WTC11 (cell line): Measurements from ENCODE around the gene MARCKS. TPM values are rescaled to one million over a fixed set of nuclear protein-coding genes. Genes with fewer than 3 reads are reported as not detected.
A peak's percentile ranks its signal among the peaks of the same experiment; 100 is the strongest.

Source experiments
- ATAC-seq: fragments of 200-7000 bp; cut with Tn5 transposase; 2 replicates; pipeline ENCODE4 v1.10.0; 2021; ENCODE audit warnings: mild to moderate bottlenecking, moderate library complexity
- CTCF ChIA-PET: fragments of 300-600 bp; sonication (Branson Sonifier 250); formaldehyde crosslinking; loops from one replicate; lab custom pipeline; 2021; ENCODE audit warnings: antibody characterized with exemption; lab: Charles Lee
- POLR2A ChIA-PET: fragments of 350-600 bp; sonication (Branson Sonifier 250); formaldehyde crosslinking; loops from one replicate; lab custom pipeline; 2021; ENCODE audit warnings: antibody characterized with exemption; lab: Charles Lee
- DNase-seq: peaks from one replicate; pipeline ENCODE4 v3.0.0; 2021; ENCODE audit warnings: low spot score
- H3K27ac Mint-ChIP-seq: 2 replicates; pipeline ENCODE4 v1.8.0; 2021; ENCODE audit warnings: mixed read lengths
- H3K27me3 Mint-ChIP-seq: 2 replicates; pipeline ENCODE4 v1.8.0; 2021; ENCODE audit warnings: low read depth, mild to moderate bottlenecking, moderate library complexity, mixed read lengths
- H3K36me3 Mint-ChIP-seq: 2 replicates; pipeline ENCODE4 v1.8.0; 2021; ENCODE audit warnings: mixed read lengths
- H3K4me1 Mint-ChIP-seq: 2 replicates; pipeline ENCODE4 v1.8.0; 2022; ENCODE audit warnings: mixed read lengths
- H3K4me3 Mint-ChIP-seq: 2 replicates; pipeline ENCODE4 v1.8.0; 2021; ENCODE audit warnings: mild to moderate bottlenecking, moderate library complexity, mixed read lengths
- H3K9me3 Mint-ChIP-seq: 2 replicates; pipeline ENCODE4 v1.8.0; 2021; ENCODE audit warnings: mixed read lengths
- E2F1 ChIP-seq: sonication (generic); formaldehyde crosslinking; IDR thresholded peaks from 2 replicates; pipeline ENCODE4 v1.8.0; 2022; ENCODE audit warnings: mild to moderate bottlenecking, missing genetic modification reagents
- ETV6 ChIP-seq: sonication (generic); formaldehyde crosslinking; IDR thresholded peaks from 2 replicates; pipeline ENCODE4 v1.8.1; 2022; ENCODE audit warnings: mild to moderate bottlenecking, missing genetic modification reagents
- FOXP1 ChIP-seq: sonication (generic); formaldehyde crosslinking; IDR thresholded peaks from 2 replicates; pipeline ENCODE4 v1.8.0; 2022; ENCODE audit warnings: missing genetic modification reagents, mild to moderate bottlenecking, moderate library complexity, borderline replicate concordance
- IRF2 ChIP-seq: sonication (generic); formaldehyde crosslinking; IDR thresholded peaks from 2 replicates; pipeline ENCODE4 v1.8.0; 2022; ENCODE audit warnings: low read depth, missing genetic modification reagents, borderline replicate concordance
- MYBL2 ChIP-seq: sonication (generic); formaldehyde crosslinking; IDR thresholded peaks from 2 replicates; pipeline ENCODE4 v1.8.1; 2023; ENCODE audit warnings: mild to moderate bottlenecking, moderate library complexity, missing genetic modification reagents
- NR2C2 ChIP-seq: sonication (generic); formaldehyde crosslinking; IDR thresholded peaks from 2 replicates; pipeline ENCODE4 v1.8.0; 2022; ENCODE audit warnings: mild to moderate bottlenecking, missing genetic modification reagents
- TP53 ChIP-seq: sonication (generic); formaldehyde crosslinking; IDR thresholded peaks from 2 replicates; pipeline ENCODE4 v1.8.1; 2023; ENCODE audit warnings: mild to moderate bottlenecking, missing genetic modification reagents
- total RNA-seq: library from RNA; stranded (reverse); gene quantifications from 3 replicates; pipeline ENCODE4 v1.2.3, GENCODE V29; 2021
- TF ChIP-seq, protein P1 (sequence below): sonication (generic); formaldehyde crosslinking; IDR thresholded peaks from 2 replicates; pipeline ENCODE4 v1.8.0; 2023; ENCODE audit warnings: missing genetic modification reagents, mild to moderate bottlenecking, borderline replicate concordance
- TF ChIP-seq, protein P2 (sequence below): fragments of 250-450 bp; sonication (Bioruptor Pico); IDR thresholded peaks from 2 replicates; pipeline ENCODE4 v1.8.0; 2021; ENCODE audit warnings: mild to moderate bottlenecking
- TF ChIP-seq, protein P3 (sequence below): fragments of 200-600 bp; IDR thresholded peaks from 2 replicates; pipeline ENCODE4 v1.8.0; 2022; ENCODE audit warnings: antibody characterized with exemption

Gene MARCKS
- total RNA-seq, 1 experiment from 2014 or later, result 95.1 TPM

DNA sequence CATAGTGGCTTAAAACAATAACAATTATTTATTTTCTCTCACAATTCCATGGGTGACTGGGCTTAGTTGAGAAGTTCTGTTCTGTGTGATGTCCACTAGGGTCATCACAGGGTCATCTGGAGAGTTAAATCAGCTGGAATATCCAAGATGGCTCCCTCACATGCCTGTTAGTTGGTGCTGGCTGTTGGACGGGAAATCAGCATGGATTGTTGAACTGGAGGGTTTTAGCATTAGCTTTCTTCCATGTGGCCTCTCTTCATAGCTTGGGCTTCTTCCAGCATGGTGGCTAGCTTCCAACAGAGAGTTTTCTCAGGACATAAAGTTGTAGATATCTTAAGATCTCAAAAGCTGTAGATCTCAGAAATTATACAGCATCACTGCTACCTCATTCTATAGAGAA lies 19.6 kb downstream of the MARCKS start (continued):
- TF ChIP-seq, protein P1, sequence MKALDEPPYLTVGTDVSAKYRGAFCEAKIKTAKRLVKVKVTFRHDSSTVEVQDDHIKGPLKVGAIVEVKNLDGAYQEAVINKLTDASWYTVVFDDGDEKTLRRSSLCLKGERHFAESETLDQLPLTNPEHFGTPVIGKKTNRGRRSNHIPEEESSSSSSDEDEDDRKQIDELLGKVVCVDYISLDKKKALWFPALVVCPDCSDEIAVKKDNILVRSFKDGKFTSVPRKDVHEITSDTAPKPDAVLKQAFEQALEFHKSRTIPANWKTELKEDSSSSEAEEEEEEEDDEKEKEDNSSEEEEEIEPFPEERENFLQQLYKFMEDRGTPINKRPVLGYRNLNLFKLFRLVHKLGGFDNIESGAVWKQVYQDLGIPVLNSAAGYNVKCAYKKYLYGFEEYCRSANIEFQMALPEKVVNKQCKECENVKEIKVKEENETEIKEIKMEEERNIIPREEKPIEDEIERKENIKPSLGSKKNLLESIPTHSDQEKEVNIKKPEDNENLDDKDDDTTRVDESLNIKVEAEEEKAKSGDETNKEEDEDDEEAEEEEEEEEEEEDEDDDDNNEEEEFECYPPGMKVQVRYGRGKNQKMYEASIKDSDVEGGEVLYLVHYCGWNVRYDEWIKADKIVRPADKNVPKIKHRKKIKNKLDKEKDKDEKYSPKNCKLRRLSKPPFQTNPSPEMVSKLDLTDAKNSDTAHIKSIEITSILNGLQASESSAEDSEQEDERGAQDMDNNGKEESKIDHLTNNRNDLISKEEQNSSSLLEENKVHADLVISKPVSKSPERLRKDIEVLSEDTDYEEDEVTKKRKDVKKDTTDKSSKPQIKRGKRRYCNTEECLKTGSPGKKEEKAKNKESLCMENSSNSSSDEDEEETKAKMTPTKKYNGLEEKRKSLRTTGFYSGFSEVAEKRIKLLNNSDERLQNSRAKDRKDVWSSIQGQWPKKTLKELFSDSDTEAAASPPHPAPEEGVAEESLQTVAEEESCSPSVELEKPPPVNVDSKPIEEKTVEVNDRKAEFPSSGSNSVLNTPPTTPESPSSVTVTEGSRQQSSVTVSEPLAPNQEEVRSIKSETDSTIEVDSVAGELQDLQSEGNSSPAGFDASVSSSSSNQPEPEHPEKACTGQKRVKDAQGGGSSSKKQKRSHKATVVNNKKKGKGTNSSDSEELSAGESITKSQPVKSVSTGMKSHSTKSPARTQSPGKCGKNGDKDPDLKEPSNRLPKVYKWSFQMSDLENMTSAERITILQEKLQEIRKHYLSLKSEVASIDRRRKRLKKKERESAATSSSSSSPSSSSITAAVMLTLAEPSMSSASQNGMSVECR (CRISPR knock-in tag), result no peak
- TF ChIP-seq E2F1 (CRISPR knock-in tag) (no peak), FOXP1 (CRISPR knock-in tag) (no peak), TP53 (CRISPR knock-in tag) (no peak), IRF2 (CRISPR knock-in tag) (no peak)
- TF ChIP-seq, protein P2, sequence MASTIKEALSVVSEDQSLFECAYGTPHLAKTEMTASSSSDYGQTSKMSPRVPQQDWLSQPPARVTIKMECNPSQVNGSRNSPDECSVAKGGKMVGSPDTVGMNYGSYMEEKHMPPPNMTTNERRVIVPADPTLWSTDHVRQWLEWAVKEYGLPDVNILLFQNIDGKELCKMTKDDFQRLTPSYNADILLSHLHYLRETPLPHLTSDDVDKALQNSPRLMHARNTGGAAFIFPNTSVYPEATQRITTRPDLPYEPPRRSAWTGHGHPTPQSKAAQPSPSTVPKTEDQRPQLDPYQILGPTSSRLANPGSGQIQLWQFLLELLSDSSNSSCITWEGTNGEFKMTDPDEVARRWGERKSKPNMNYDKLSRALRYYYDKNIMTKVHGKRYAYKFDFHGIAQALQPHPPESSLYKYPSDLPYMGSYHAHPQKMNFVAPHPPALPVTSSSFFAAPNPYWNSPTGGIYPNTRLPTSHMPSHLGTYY (CRISPR knock-in tag), result no peak
- TF ChIP-seq, all 79 proteins: peak for 0

DNA sequence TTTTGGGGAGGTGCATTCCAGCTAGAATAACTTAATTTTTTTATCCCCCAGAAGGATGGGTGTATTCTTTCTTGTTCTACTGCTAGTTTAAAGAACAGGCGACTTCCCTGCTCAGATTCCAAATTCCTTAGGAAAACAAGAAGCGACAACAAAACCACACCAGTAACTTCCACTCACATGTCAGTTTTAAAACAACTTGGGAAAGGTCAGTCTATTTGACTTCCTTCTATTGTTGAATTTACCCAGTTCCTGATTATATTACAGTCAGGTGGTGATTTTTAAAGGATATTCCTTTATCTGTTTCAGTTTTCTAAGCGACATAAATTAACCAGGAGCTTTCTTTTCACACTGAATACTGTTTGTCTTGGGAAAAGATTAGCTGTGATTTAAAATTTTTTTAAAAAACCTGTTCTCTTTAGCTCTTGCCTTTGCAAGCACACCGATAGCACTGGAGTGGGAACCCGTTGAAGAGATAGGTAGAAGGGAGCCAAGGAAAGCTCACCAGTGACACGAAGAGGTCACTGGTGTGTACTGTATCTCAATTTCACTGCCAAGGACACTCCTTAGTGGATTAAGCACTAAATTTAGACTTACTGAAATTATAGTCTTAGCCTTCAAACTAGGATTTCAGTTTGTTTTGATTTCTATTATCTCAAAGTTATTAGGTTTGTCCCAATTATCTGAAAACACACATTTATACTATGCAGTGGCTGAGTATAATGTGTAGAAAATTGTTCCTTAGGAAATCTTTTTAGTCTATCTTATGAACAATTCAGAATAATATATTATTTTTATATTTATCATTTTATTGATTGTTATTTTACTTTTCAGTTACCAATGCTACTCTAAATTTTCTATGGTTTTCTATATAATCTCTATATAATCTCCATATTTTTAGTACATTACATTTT lies 22.3 kb downstream of the MARCKS start:
- DNase-seq, result peak; percentile 33
- H3K4me1 Mint-ChIP-seq, result 0 out of 2 replicates have a peak, but pooled peaks cover 4% of the 10 kb centered on the region

GRCh38 chr6:113881478-113881980 lies 24.4 kb downstream of the MARCKS start:
- no peak overlapping the region for H3K4me3 Mint-ChIP-seq
- POLR2A ChIA-PET, result no interaction called here
- TF ChIP-seq ETV6 (CRISPR knock-in tag) (no peak), NR2C2 (CRISPR knock-in tag) (no peak), E2F1 (CRISPR knock-in tag) (no peak)
- TF ChIP-seq, all 79 proteins: peak for 0
- Mint-ChIP-seq H3K27ac (no peak overlapping the region), H3K9me3 (no peaks in the 10 kb centered on the region), H3K27me3 (no peaks in the 10 kb centered on the region), H3K4me1 (0 out of 2 replicates have a peak, but pooled peaks cover 4% of the 10 kb centered on the region), H3K36me3 (no peaks in the 10 kb centered on the region)
- no peak for ATAC-seq
- CTCF ChIA-PET, result interaction anchor here (1.3 kb wide), 1 partner anchor 27 kb away, joined by 5 read pairs; no protein-coding TSS in a partner anchor
- no peak for DNase-seq

More for the DNA sequence above, 22.3 kb downstream of the MARCKS start:
- ChIA-PET CTCF (interaction anchor here (0.5 to 2.4 kb wide), 28 partner anchors 9 to 1000 kb away, joined by 3 to 28 read pairs (median 3); no protein-coding TSS in a partner anchor), POLR2A (interaction anchor here (0.7 kb wide), 1 partner anchor 19 kb away, joined by 4 read pairs; no protein-coding TSS in a partner anchor)
- Mint-ChIP-seq H3K27ac (no peak overlapping the region), H3K27me3 (no peaks in the 10 kb centered on the region), H3K9me3 (no peaks in the 10 kb centered on the region), H3K36me3 (no peaks in the 10 kb centered on the region), H3K4me3 (no peak overlapping the region)
- peak; percentile 100 for ATAC-seq
- TF ChIP-seq, protein P3, sequence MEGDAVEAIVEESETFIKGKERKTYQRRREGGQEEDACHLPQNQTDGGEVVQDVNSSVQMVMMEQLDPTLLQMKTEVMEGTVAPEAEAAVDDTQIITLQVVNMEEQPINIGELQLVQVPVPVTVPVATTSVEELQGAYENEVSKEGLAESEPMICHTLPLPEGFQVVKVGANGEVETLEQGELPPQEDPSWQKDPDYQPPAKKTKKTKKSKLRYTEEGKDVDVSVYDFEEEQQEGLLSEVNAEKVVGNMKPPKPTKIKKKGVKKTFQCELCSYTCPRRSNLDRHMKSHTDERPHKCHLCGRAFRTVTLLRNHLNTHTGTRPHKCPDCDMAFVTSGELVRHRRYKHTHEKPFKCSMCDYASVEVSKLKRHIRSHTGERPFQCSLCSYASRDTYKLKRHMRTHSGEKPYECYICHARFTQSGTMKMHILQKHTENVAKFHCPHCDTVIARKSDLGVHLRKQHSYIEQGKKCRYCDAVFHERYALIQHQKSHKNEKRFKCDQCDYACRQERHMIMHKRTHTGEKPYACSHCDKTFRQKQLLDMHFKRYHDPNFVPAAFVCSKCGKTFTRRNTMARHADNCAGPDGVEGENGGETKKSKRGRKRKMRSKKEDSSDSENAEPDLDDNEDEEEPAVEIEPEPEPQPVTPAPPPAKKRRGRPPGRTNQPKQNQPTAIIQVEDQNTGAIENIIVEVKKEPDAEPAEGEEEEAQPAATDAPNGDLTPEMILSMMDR, result peak; percentile 22; the same call in 1 of the 2 replicates
- no peak for TF ChIP-seq MYBL2 (CRISPR knock-in tag)
